GM12891 (cell line): ENCODE results near the gene CEP152.

Source experiments
- PAX5 ChIP-seq: IDR thresholded peaks from 2 replicates; pipeline ENCODE4 v1.6.1; 2011; ENCODE audit warnings: low read length, moderate library complexity, mild to moderate bottlenecking; ENCODE audit not compliant: insufficient read depth, severe bottlenecking
- POLR2A ChIP-seq: IDR thresholded peaks from 2 replicates; pipeline ENCODE4 v1.6.1; 2011; ENCODE audit warnings: low read depth, low read length, control low read depth
- TAF1 ChIP-seq: IDR thresholded peaks from 2 replicates; pipeline ENCODE4 v1.6.1; 2011; ENCODE audit warnings: low read depth, low read length, control low read depth

DNA sequence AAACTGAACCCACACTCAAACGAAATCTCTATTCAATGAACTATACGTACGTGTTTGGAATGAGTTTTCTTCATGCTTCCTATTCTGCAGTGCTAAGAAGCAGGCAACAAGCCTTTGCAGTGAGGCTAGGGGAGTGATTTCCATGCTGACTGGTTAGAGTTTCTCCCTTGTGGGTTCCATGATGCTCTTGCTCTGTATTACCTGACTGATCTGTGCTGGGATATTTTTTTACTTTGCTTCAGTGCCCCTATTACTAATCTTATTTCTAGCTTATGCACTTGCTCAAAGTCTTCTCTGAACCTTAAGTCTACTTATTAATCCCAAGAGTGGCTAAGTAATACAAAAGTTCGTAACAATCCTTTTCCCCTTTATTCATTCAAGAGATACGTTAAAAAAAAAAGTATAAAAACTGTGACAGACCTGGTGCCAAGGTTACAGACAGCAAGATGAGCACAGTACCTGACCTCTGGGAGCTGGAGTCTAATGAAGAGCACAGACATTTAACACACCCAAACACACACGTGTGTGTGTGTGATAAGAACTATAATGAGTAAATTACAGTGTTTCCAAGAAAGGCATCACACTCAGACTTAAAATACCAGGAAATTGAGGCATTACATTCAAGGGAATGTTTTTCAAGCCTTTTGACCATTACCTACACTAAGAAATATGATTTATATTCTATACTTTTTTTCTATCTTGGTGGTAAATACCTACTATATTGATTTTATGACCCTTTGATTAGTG, 114.9 kb downstream of the CEP152 start:
- TF ChIP-seq POLR2A (no peak), PAX5 (no peak), TAF1 (no peak)
